Caco-2 (cell line): Measurements from ENCODE around the gene CDK5RAP2. TPM values are rescaled to one million over a fixed set of nuclear protein-coding genes. Genes with fewer than 3 reads are reported as not detected.

Experiments
- BruUV-seq: library from RNA; stranded (reverse); fragments of 400-500 nt; replicated peaks from 2 replicates; lab custom pipeline; 2021; lab: Mats Ljungman, UMichigan
- CTCF ChIA-PET: fragments of 300-600 bp; sonication (Branson Sonifier 250); formaldehyde crosslinking; loops from one replicate; lab custom pipeline; 2022; ENCODE audit warnings: antibody characterized with exemption; lab: Charles Lee
- POLR2A ChIA-PET: fragments of 300-600 bp; sonication (Branson Sonifier 250); formaldehyde crosslinking; loops from one replicate; lab custom pipeline; 2022; ENCODE audit warnings: antibody characterized with exemption; lab: Charles Lee
- DNase-seq, 2 experiments: peaks; one replicate each; pipeline versions ENCODE4 v3.0.0 to v3.0.0-alpha.2; 2020 to 2022
- H3K27me3 ChIP-seq: replicated peaks from 2 replicates; pipeline ENCODE4 v1.6.0; 2011; ENCODE audit warnings: low read length; ENCODE audit not compliant: control insufficient read depth, insufficient read depth
- H3K36me3 ChIP-seq: 2 replicates; pipeline ENCODE4 v1.5.1; 2011; ENCODE audit warnings: low read length; ENCODE audit not compliant: control insufficient read depth, insufficient read depth
- H3K4me1 ChIP-seq: fragments of 250-450 bp; sonication (Bioruptor Pico); 2 replicates; pipeline ENCODE4 v1.5.1; 2020; ENCODE audit warnings: mild to moderate bottlenecking
- H3K4me3 ChIP-seq: 2 replicates; pipeline ENCODE4 v1.5.1; 2011; ENCODE audit warnings: low read depth, mild to moderate bottlenecking, control low read depth, low read length
- H3K9me3 ChIP-seq: fragments of 250-450 bp; sonication (Bioruptor Pico); 2 replicates; pipeline ENCODE4 v1.5.1; 2020; ENCODE audit warnings: mild to moderate bottlenecking, moderate library complexity
- H3K27ac Mint-ChIP-seq: one replicate; pipeline ENCODE4 v1.8.0; 2022; ENCODE audit warnings: mixed read lengths; ENCODE audit not compliant: unreplicated experiment
- H3K27me3 Mint-ChIP-seq: one replicate; pipeline ENCODE4 v1.8.0; 2022; ENCODE audit warnings: mixed read lengths; ENCODE audit not compliant: insufficient read depth, unreplicated experiment
- H3K36me3 Mint-ChIP-seq: one replicate; pipeline ENCODE4 v1.8.0; 2022; ENCODE audit warnings: mild to moderate bottlenecking, mixed read lengths; ENCODE audit not compliant: insufficient read depth, unreplicated experiment
- H3K4me1 Mint-ChIP-seq: one replicate; pipeline ENCODE4 v1.8.0; 2022; ENCODE audit warnings: low read depth, mixed read lengths; ENCODE audit not compliant: unreplicated experiment
- H3K4me3 Mint-ChIP-seq: one replicate; pipeline ENCODE4 v1.8.0; 2022; ENCODE audit warnings: mild to moderate bottlenecking, moderate library complexity, mixed read lengths; ENCODE audit not compliant: unreplicated experiment
- H3K9me3 Mint-ChIP-seq: one replicate; pipeline ENCODE4 v1.8.0; 2022; ENCODE audit warnings: mixed read lengths; ENCODE audit not compliant: unreplicated experiment
- intact Hi-C: fragments of 100-400 bp; cut with micrococcal nuclease; formaldehyde crosslinking; loops from one replicate; pipeline ENCODE4 v1.10.0; 2022; ENCODE audit not compliant: unreplicated experiment
- total RNA-seq: library from RNA; stranded (reverse); gene quantifications from 2 replicates; pipeline ENCODE4 v1.2.3, GENCODE V29; 2022
- TF ChIP-seq, protein P1 (sequence below), 2 experiments: fragments of 200-600 bp in 1 of 2; IDR thresholded peaks; 1 replicate in 1 of 2; 2 replicates in 1 of 2; pipeline versions ENCODE4 v1.5.1 to v1.8.0; 2011 to 2022; ENCODE audit warnings: antibody characterized with exemption in 1 of 2, control low read depth in 1 of 2, inconsistent platforms in 1 of 2, low read depth in 1 of 2, low read length in 1 of 2, mild to moderate bottlenecking in 1 of 2, moderate library complexity in 1 of 2; ENCODE audit not compliant: insufficient read depth in 1 of 2, severe bottlenecking in 1 of 2, unreplicated experiment in 1 of 2

Gene CDK5RAP2
- total RNA-seq, 1 experiment from 2014 or later = 71.3 TPM

DNA sequence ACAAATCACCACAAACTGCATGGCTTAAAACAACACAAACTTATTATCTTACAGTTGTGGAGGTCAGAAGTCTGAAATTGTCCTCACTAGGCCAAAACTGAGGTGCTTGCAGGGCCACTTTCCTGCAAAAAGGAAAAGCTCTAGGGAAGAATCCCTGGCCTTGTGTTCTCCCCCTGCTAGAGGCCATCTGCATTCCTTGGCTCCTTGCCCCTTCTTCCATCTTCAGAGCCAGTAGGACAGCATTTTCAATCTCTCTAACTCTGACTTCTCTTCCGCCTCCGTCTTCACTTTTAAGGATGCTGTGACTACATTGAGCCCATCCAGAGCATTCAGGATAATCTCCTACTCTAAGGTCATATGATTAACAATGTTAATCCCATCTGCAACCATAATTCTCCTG is 236.6 kb downstream of the CDK5RAP2 start:
- no TSS peak for BruUV-seq
- Histone ChIP-seq H3K4me1 (no peaks in the 10 kb centered on the region), H3K27me3 (no peaks in the 10 kb centered on the region), H3K4me3 (no peak overlapping the region), H3K36me3 (no peaks in the 10 kb centered on the region), H3K9me3 (no peaks in the 10 kb centered on the region)
- CTCF ChIA-PET = no interaction called here
- no peaks in the 10 kb centered on the region for H3K9me3 Mint-ChIP-seq
- no peaks in the 10 kb centered on the region for H3K4me1 Mint-ChIP-seq
- no peak overlapping the region for H3K27ac Mint-ChIP-seq
- no peaks in the 10 kb centered on the region for H3K36me3 Mint-ChIP-seq
- H3K27me3 Mint-ChIP-seq = peaks cover 11% of the 10 kb centered on the region
- DNase-seq = no peak
- POLR2A ChIA-PET = no interaction called here
- TF ChIP-seq, protein P1, sequence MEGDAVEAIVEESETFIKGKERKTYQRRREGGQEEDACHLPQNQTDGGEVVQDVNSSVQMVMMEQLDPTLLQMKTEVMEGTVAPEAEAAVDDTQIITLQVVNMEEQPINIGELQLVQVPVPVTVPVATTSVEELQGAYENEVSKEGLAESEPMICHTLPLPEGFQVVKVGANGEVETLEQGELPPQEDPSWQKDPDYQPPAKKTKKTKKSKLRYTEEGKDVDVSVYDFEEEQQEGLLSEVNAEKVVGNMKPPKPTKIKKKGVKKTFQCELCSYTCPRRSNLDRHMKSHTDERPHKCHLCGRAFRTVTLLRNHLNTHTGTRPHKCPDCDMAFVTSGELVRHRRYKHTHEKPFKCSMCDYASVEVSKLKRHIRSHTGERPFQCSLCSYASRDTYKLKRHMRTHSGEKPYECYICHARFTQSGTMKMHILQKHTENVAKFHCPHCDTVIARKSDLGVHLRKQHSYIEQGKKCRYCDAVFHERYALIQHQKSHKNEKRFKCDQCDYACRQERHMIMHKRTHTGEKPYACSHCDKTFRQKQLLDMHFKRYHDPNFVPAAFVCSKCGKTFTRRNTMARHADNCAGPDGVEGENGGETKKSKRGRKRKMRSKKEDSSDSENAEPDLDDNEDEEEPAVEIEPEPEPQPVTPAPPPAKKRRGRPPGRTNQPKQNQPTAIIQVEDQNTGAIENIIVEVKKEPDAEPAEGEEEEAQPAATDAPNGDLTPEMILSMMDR (IDR thresholded peaks at IDR 0.05; ENCODE audit: insufficient read depth in 1 of 2, low read depth in 1 of 2, low read length in 1 of 2, severe bottlenecking in 1 of 2, unreplicated experiment in 1 of 2) = no peak
- intact Hi-C loops = no loop called here
- no peak overlapping the region for H3K4me3 Mint-ChIP-seq

Other genes with a start within 250 kb of the CDK5RAP2 start
- 2.8 and 2.9 TPM in 2 replicates for gene MEGF9, start 134.3 kb upstream of the CDK5RAP2 start, total RNA-seq
- gene FBXW2, start 213.2 kb upstream of the CDK5RAP2 start, total RNA-seq = 72.7 and 74.3 TPM in 2 replicates